Fibroblast of skin of scalp (primary cell): Measurements from ENCODE around the gene EIF3D. TPM values are rescaled to one million over a fixed set of nuclear protein-coding genes. Genes with fewer than 3 reads are reported as not detected.
A peak's percentile ranks its signal among the peaks of the same experiment; 100 is the strongest.

Experiments
- DNase-seq: peaks from one replicate; pipeline ENCODE4 v3.0.0-alpha.2; 2013
- polyA plus RNA-seq, 2 experiments: library from polyadenylated mRNA; unstranded; fragments of 120-200 nt; gene quantifications; one replicate each; pipeline ENCODE4 v1.2.1, GENCODE V29; 2013; ENCODE audit not compliant: insufficient read length in 2 of 2

The EIF3D gene
- polyA plus RNA-seq (2013, experiment 1 of 2; ENCODE audit: insufficient read length) = 190 TPM
- polyA plus RNA-seq (2013, experiment 2 of 2; ENCODE audit: insufficient read length) = 216 TPM

GRCh38 chr22:36528795-36529751 lies at the start of gene EIF3D:
TSS of gene EIF3D (minus strand) at chr22:36529166. CDS start at chr22:36526121, 3,045 bp downstream.
- peak; percentile 100 for DNase-seq

GRCh38 chr22:36578619-36579018 lies 49.7 kb upstream of the EIF3D start:
- DNase-seq = no peak

GRCh38 chr22:36577019-36577418 lies 48.1 kb upstream of the EIF3D start:
- DNase-seq = peak; percentile 96

- DNase-seq = no peak
Measured at GRCh38 chr22:36574728-36575127, 45.8 kb upstream of the EIF3D start.

- no peak for DNase-seq
Measured at GRCh38 chr22:36573815-36574363, 44.9 kb upstream of the EIF3D start.

- DNase-seq = no peak
Measured at GRCh38 chr22:36571991-36572390, 43.0 kb upstream of the EIF3D start.

GRCh38 chr22:36569999-36570398 lies 41.0 kb upstream of the EIF3D start:
- DNase-seq = peak; percentile 64

- no peak for DNase-seq
Measured at GRCh38 chr22:36568846-36569245, 39.9 kb upstream of the EIF3D start.

GRCh38 chr22:36566720-36567119 lies 37.8 kb upstream of the EIF3D start:
- DNase-seq = no peak

GRCh38 chr22:36565686-36566085 lies 36.7 kb upstream of the EIF3D start:
- no peak for DNase-seq

GRCh38 chr22:36565159-36565507 lies 36.2 kb upstream of the EIF3D start:
- no peak for DNase-seq

GRCh38 chr22:36564422-36565158 lies 35.6 kb upstream of the EIF3D start:
- no peak for DNase-seq

- DNase-seq = no peak
Measured at GRCh38 chr22:36563898-36564297, 34.9 kb upstream of the EIF3D start.

- DNase-seq = no peak
Measured at GRCh38 chr22:36563444-36563843, 34.5 kb upstream of the EIF3D start.

GRCh38 chr22:36563001-36563400 lies 34.0 kb upstream of the EIF3D start:
- DNase-seq = no peak

- peak; percentile 26 for DNase-seq
Measured at GRCh38 chr22:36562261-36562835, 33.4 kb upstream of the EIF3D start.

GRCh38 chr22:36561291-36561811 lies 32.4 kb upstream of the EIF3D start:
- no peak for DNase-seq

GRCh38 chr22:36560001-36560400 lies 31.0 kb upstream of the EIF3D start:
- no peak for DNase-seq

GRCh38 chr22:36554098-36554497 lies 25.1 kb upstream of the EIF3D start:
- DNase-seq = no peak

GRCh38 chr22:36552289-36552688 lies 23.3 kb upstream of the EIF3D start:
- no peak for DNase-seq

- no peak for DNase-seq
Measured at GRCh38 chr22:36550701-36551495, 21.9 kb upstream of the EIF3D start.

- no peak for DNase-seq
Measured at GRCh38 chr22:36549033-36549432, 20.1 kb upstream of the EIF3D start.
